HepG2 (cell line): ENCODE data around the gene NAPSA. TPM values are rescaled to one million over a fixed set of nuclear protein-coding genes. Genes with fewer than 3 reads are reported as not detected.
"Not testable (repeated sequence)": the region's sequence is repeated elsewhere in the genome, so short reads cannot be mapped to it uniquely, and the experiment has no call there.

ENCODE experiments used
- ATAC-seq: fragments of 200-7000 bp; cut with Tn5 transposase; 3 replicates; pipeline ENCODE4 v1.9.1; 2020; ENCODE audit warnings: mild to moderate bottlenecking, moderate library complexity
- BruUV-seq: library from RNA; stranded (reverse); fragments of 400-500 nt; replicated peaks from 2 replicates; lab custom pipeline; 2021; lab: Mats Ljungman, UMichigan
- CTCF ChIA-PET: fragments of 300-600 bp; formaldehyde crosslinking; extraction: SDS; loops from one replicate; lab custom pipeline; 2021; ENCODE audit warnings: low total read pairs, inconsistent platforms, low intra/inter-chr PET ratio; lab: Yijun Ruan, JAX
- POLR2A ChIA-PET: fragments of 350-600 bp; sonication (Branson Sonifier 250); formaldehyde crosslinking; loops from one replicate; lab custom pipeline; 2020; ENCODE audit warnings: antibody characterized with exemption, inconsistent platforms; lab: Yijun Ruan, JAX
- DNase-seq: peaks from one replicate; pipeline ENCODE4 v3.0.0-alpha.2; 2015; ENCODE audit warnings: low spot score
- FAIRE-seq: peaks from 3 replicates; lab custom pipeline; 2011; peaks lifted over from hg19 to GRCh38; lab: Jason Lieb, UNC
- H2AFZ ChIP-seq: one replicate; pipeline ENCODE4 v1.6.1; 2011; ENCODE audit warnings: low read length, inconsistent platforms
- H3K27ac ChIP-seq: fragments of 300-600 bp; 3 replicates; pipeline ENCODE4 v1.8.0; 2011; ENCODE audit warnings: mixed run types, mild to moderate bottlenecking, mixed read lengths, low read length, inconsistent platforms; ENCODE audit not compliant: insufficient read depth; ENCODE audit errors: extremely low read length
- H3K27me3 ChIP-seq, 2 experiments: fragments of 200-600 bp in 1 of 2; 2 replicates in 1 of 2; 3 replicates in 1 of 2; pipeline versions ENCODE4 v1.6.0 to v1.8.0; 2011; ENCODE audit warnings: low read length in 2 of 2, mild to moderate bottlenecking in 2 of 2, moderate library complexity in 2 of 2, inconsistent platforms in 1 of 2; ENCODE audit not compliant: insufficient read depth in 2 of 2, control insufficient read depth in 1 of 2
- H3K36me3 ChIP-seq, 2 experiments: fragments of 200-600 bp in 1 of 2; replicated peaks in 1 of 2; 2 replicates in 1 of 2; 3 replicates in 1 of 2; pipeline versions ENCODE4 v1.5.1 to v1.8.0; 2011; ENCODE audit warnings: low read length in 2 of 2, inconsistent platforms in 1 of 2; ENCODE audit not compliant: insufficient read depth in 2 of 2, control insufficient read depth in 1 of 2
- H3K4me1 ChIP-seq: 2 replicates; pipeline ENCODE4 v1.5.1; 2012; ENCODE audit warnings: low read length, inconsistent platforms; ENCODE audit not compliant: insufficient read depth
- H3K4me2 ChIP-seq: 2 replicates; pipeline ENCODE4 v1.6.0; 2011; ENCODE audit warnings: low read depth, low read length, inconsistent platforms
- H3K4me3 ChIP-seq, 3 experiments: fragments of 200-600 bp in 1 of 3; sonication (generic), shearing (Covaris generic) in 1 of 3; replicated peaks in 1 of 3; 2 replicates each; pipeline ENCODE4 v1.5.1; 2011 to 2016; ENCODE audit warnings: low read length in 3 of 3, inconsistent platforms in 2 of 3, low read depth in 2 of 3, mild to moderate bottlenecking in 2 of 3, control low read depth in 1 of 3, mixed read lengths in 1 of 3; ENCODE audit not compliant: insufficient read depth in 1 of 3
- H3K79me2 ChIP-seq: one replicate; pipeline ENCODE4 v1.6.1; 2011; ENCODE audit warnings: low read length, inconsistent platforms; ENCODE audit not compliant: insufficient read depth
- H3K9ac ChIP-seq: 2 replicates; pipeline ENCODE4 v1.6.0; 2011; ENCODE audit warnings: mild to moderate bottlenecking, low read depth, low read length, inconsistent platforms; ENCODE audit not compliant: insufficient read depth
- H3K9me3 ChIP-seq: 2 replicates; pipeline ENCODE4 v1.5.1; 2012; ENCODE audit warnings: mild to moderate bottlenecking, low read length
- H4K20me1 ChIP-seq: 2 replicates; pipeline ENCODE4 v1.6.0; 2011; ENCODE audit warnings: inconsistent platforms, mild to moderate bottlenecking, low read length, moderate library complexity; ENCODE audit not compliant: insufficient read depth
- GFI1 ChIP-seq: sonication (generic); formaldehyde crosslinking; IDR thresholded peaks from 2 replicates; pipeline ENCODE4 v1.5.0; 2020; ENCODE audit warnings: missing genetic modification reagents, mild to moderate bottlenecking, borderline replicate concordance
- HNRNPL ChIP-seq: fragments of 200-400 bp; formaldehyde crosslinking; IDR thresholded peaks from 2 replicates; pipeline ENCODE4 v1.6.1; 2017; ENCODE audit warnings: mild to moderate bottlenecking, low read depth, low read length
- MTF1 ChIP-seq: sonication (generic); formaldehyde crosslinking; IDR thresholded peaks from 2 replicates; pipeline ENCODE4 v1.5.0; 2020; ENCODE audit warnings: missing genetic modification reagents
- ZFP91 ChIP-seq: sonication (generic); formaldehyde crosslinking; IDR thresholded peaks from 2 replicates; pipeline ENCODE4 v1.9.0; 2022; ENCODE audit warnings: missing genetic modification reagents, mild to moderate bottlenecking, borderline replicate concordance
- ZNF260 ChIP-seq: sonication (generic); formaldehyde crosslinking; IDR thresholded peaks from 2 replicates; pipeline ENCODE4 v1.4.0; 2020; ENCODE audit warnings: missing genetic modification reagents, low read depth, mild to moderate bottlenecking, borderline replicate concordance
- ZNF781 ChIP-seq: sonication (generic); formaldehyde crosslinking; IDR thresholded peaks from 2 replicates; pipeline ENCODE4 v1.5.1; 2020; ENCODE audit warnings: borderline replicate concordance, mild to moderate bottlenecking, missing genetic modification reagents; ENCODE audit errors: not compliant biosample characterization
- ZNF879 ChIP-seq: sonication (generic); formaldehyde crosslinking; IDR thresholded peaks from 2 replicates; pipeline ENCODE4 v1.8.1; 2023; ENCODE audit warnings: missing genetic modification reagents
- WGBS: methylation state at CpG from one replicate; pipeline ENCODE4 v1.1.6; 2017; ENCODE audit warnings: low lambda C conversion rate; 5-methylcytosine and 5-hydroxymethylcytosine counted together
- in situ Hi-C: cut with HindIII; loops from 2 replicates; pipeline ENCODE4 v1.10.0; 2017; ENCODE audit warnings: low pct_unique_long_range_greater_than_20kb; ENCODE audit not compliant: extremely low pct_ligation_motif_present
- intact Hi-C: fragments of 100-400 bp; cut with micrococcal nuclease; formaldehyde crosslinking; loops from one replicate; pipeline ENCODE4 v1.10.0; 2022; ENCODE audit not compliant: unreplicated experiment
- polyA plus RNA-seq, 8 experiments: library from polyadenylated mRNA; depleted of rRNA in 3 of 8; stranded (reverse) in 7 of 8; unstranded in 1 of 8; fragments of >200 nt; fragmentation: Illumina TruSeq in 4 of 8; extraction: Trizol in 4 of 8; gene quantifications; 2 replicates each; pipeline versions ENCODE4 v1.2.1 to v1.2.3, GENCODE V29; 2011 to 2016; ENCODE audit warnings: low read depth in 4 of 8, missing spikeins in 1 of 8, mixed read lengths in 1 of 8; ENCODE audit not compliant: insufficient read depth in 1 of 8
- total RNA-seq, 5 experiments: library from RNA; depleted of rRNA; stranded (reverse); fragments of >200 nt; fragmentation: Illumina TruSeq; extraction: Trizol; gene quantifications; 2 replicates each; pipeline ENCODE4 v1.2.3, GENCODE V29; 2016; ENCODE audit warnings: low read depth in 1 of 5

Gene NAPSA
- total and polyA plus RNA-seq, 2 of the 13 experiments (the other 11 are each of a cell fraction or from before 2014, with no cell fraction given) = not detected

GRCh38 chr19:50392759-50393158 is 27.3 kb upstream of the NAPSA start:
- H3K36me3 ChIP-seq = peaks cover 1 to 18% of the 10 kb centered on the region in 2 experiments
- ATAC-seq (no peak), FAIRE-seq (no peak), DNase-seq (no peak)
- POLR2A ChIA-PET = interaction anchor here (2.6 kb wide), 1 partner anchor 8 kb away, joined by 7 read pairs; the partner anchor contains the start of gene POLD1
- H3K27me3 ChIP-seq = no peaks in the 10 kb centered on the region
- H3K9ac ChIP-seq = no peak overlapping the region
- TF ChIP-seq ZNF781 = no peak
- no peak for TF ChIP-seq ZNF879 (CRISPR knock-in tag)
- no peak for TF ChIP-seq MTF1 (CRISPR knock-in tag)
- no peak for TF ChIP-seq GFI1
- peak; percentile 99 for TF ChIP-seq ZNF260 (CRISPR knock-in tag)
- TF ChIP-seq HNRNPL = no peak
- no peak for TF ChIP-seq ZFP91 (CRISPR knock-in tag)
- no peak overlapping the region for H3K4me2 ChIP-seq
- intact Hi-C loops (no loop called here), in situ Hi-C loops (no loop called here)
- no peaks in the 10 kb centered on the region for H3K4me1 ChIP-seq
- H2AFZ ChIP-seq = no peak overlapping the region
- no peak overlapping the region for H3K27ac ChIP-seq
- H4K20me1 ChIP-seq = no peaks in the 10 kb centered on the region
- WGBS = 90% methylated on average over 5 of the region's 5 CpGs
- no TSS peak for BruUV-seq
- H3K4me3 ChIP-seq = no peak overlapping the region
- CTCF ChIA-PET = no interaction called here
- peaks cover 13% of the 10 kb centered on the region for H3K79me2 ChIP-seq
- no peaks in the 10 kb centered on the region for H3K9me3 ChIP-seq

DNA sequence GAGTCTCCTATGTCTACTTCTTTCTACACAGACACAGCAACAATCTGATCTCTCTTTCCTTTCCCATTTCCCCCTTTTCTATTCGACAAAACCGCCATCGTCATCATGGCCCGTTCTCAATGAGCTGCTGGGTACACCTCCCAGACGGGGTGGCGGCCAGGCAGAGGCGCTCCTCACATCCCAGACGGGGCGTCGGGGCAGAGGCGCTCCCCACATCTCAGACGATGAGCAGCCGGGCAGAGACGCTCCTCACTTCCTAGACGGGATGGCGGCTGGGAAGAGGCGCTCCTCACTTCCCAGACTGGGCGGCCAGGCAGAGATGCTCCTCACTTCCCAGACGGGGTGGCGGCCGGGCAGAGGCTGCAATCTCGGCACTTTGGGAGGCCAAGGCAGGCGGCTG is 25.5 kb upstream of the NAPSA start:
- H3K9ac ChIP-seq, H3K4me1 ChIP-seq, H3K27ac ChIP-seq, intact Hi-C loops, BruUV-seq, CTCF ChIA-PET, in situ Hi-C loops, H3K4me3 ChIP-seq, DNase-seq, H4K20me1 ChIP-seq, POLR2A ChIA-PET, H2AFZ ChIP-seq, FAIRE-seq, ATAC-seq, H3K27me3 ChIP-seq, H3K4me2 ChIP-seq, H3K9me3 ChIP-seq: not testable (repeated sequence)
- Histone ChIP-seq H3K79me2 (peaks cover 23% of the 10 kb centered on the region), H3K36me3 (peaks cover 4 to 27% of the 10 kb centered on the region in 2 experiments)
- 98% methylated on average over 14 of the region's 23 CpGs for WGBS

GRCh38 chr19:50390295-50390694 is 24.9 kb upstream of the NAPSA start:
- CTCF ChIA-PET, H3K4me2 ChIP-seq, ATAC-seq, H3K4me3 ChIP-seq, H4K20me1 ChIP-seq, H3K27me3 ChIP-seq, in situ Hi-C loops, H3K4me1 ChIP-seq, BruUV-seq, H3K27ac ChIP-seq, H3K9ac ChIP-seq, H2AFZ ChIP-seq, intact Hi-C loops, DNase-seq, POLR2A ChIA-PET, FAIRE-seq, H3K9me3 ChIP-seq: not testable (repeated sequence)
- 96% methylated on average over 3 of the region's 3 CpGs for WGBS
- Histone ChIP-seq H3K79me2 (peaks cover 30% of the 10 kb centered on the region), H3K36me3 (peaks cover 4 to 27% of the 10 kb centered on the region in 2 experiments)
